Glomerular visceral epithelial cell (primary cell): ENCODE results near the gene CTAG1B.
"Not testable (repeated sequence)": the region's sequence is repeated elsewhere in the genome, so short reads cannot be mapped to it uniquely, and the experiment has no call there.

Source experiments
- DNase-seq: peaks from one replicate; pipeline ENCODE4 v3.0.0-alpha.2; 2016; ENCODE audit errors: extremely low spot score

The CTAG1B gene

DNA sequence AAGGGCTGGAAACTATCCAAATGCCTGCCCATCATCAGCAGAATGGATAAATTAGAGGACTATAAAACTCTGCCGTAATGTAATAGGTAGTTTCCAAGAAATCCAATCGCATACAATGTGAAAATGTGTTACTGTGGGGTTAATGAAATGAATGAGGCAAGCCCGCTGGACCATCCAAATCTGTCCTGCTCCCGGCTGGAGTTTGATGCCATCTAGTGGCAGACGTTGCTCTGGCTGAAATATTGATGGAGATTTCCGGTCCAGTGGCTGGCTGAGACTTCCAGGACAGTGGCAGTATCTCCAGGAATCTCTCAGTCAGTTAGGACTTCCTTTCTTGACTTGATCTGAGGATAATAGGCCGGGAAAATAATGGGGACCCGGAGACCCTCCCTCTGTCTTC is 36.1 kb downstream of the CTAG1B start:
- not testable (repeated sequence) for DNase-seq

DNA sequence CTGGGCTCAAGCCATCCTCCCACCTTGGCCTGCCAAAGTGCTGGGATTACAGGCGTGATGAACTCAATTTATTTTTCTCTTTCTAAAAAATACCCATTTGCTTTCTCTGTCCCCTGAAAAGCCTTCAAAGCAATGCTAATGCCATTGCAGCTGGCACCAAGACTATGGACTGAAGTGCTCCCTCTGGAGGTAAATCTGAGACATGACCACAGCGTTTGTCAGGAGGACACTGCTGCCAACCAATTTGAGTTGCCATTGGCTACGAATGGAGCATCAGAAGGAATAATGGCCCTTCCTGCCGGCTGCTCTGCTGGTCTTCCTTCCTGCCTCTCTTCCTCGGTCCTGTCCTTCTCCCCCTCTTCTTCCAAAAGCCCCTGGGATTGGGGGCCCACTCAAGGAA is 44.0 kb downstream of the CTAG1B start:
- DNase-seq: not testable (repeated sequence)

- DNase-seq: not testable (repeated sequence)
Measured at GRCh38 chrX:154573061-154573460, 46.0 kb downstream of the CTAG1B start.

GRCh38 chrX:154570361-154570760 is 48.7 kb downstream of the CTAG1B start:
- not testable (repeated sequence) for DNase-seq
